Glomerular visceral epithelial cell (primary cell): ENCODE measurements around the gene AUH.
"Not testable (repeated sequence)": the region's sequence is repeated elsewhere in the genome, so short reads cannot be mapped to it uniquely, and the experiment has no call there.

Experiments used
- DNase-seq: peaks from one replicate; pipeline ENCODE4 v3.0.0-alpha.2; 2016; ENCODE audit errors: extremely low spot score

The AUH gene

GRCh38 chr9:91361291-91362050, at the start of gene AUH:
Gene AUH, minus strand, starts transcription at chr9:91361918. Its CDS starts 29 bp downstream, at chr9:91361889.
- peak; percentile 87 for DNase-seq

- peak; percentile 32 for DNase-seq
Measured at GRCh38 chr9:91411096-91411771, 49.5 kb upstream of the AUH start.

GRCh38 chr9:91410161-91410560, 48.4 kb upstream of the AUH start:
- no peak for DNase-seq

- DNase-seq: no peak
Measured at GRCh38 chr9:91408475-91408874, 46.8 kb upstream of the AUH start.

GRCh38 chr9:91407580-91408318, 46.0 kb upstream of the AUH start:
- peak; percentile 10 for DNase-seq

GRCh38 chr9:91405343-91406077, 43.8 kb upstream of the AUH start:
- DNase-seq: no peak

- no peak for DNase-seq
Measured at GRCh38 chr9:91403665-91404543, 42.2 kb upstream of the AUH start.

GRCh38 chr9:91398926-91399325, 37.2 kb upstream of the AUH start:
- DNase-seq: no peak

- peak; percentile 63 for DNase-seq
Measured at GRCh38 chr9:91395553-91396471, 34.1 kb upstream of the AUH start.

- no peak for DNase-seq
Measured at GRCh38 chr9:91395106-91395552, 33.4 kb upstream of the AUH start.

- no peak for DNase-seq
Measured at GRCh38 chr9:91393826-91394225, 32.1 kb upstream of the AUH start.

- DNase-seq: no peak
Measured at GRCh38 chr9:91392435-91392834, 30.7 kb upstream of the AUH start.

GRCh38 chr9:91391818-91392217, 30.1 kb upstream of the AUH start:
- no peak for DNase-seq

- no peak for DNase-seq
Measured at GRCh38 chr9:91391412-91391811, 29.7 kb upstream of the AUH start.

GRCh38 chr9:91389686-91390085, 28.0 kb upstream of the AUH start:
- not testable (repeated sequence) for DNase-seq

GRCh38 chr9:91386765-91387164, 25.0 kb upstream of the AUH start:
- DNase-seq: no peak

- no peak for DNase-seq
Measured at GRCh38 chr9:91384954-91385353, 23.2 kb upstream of the AUH start.

- no peak for DNase-seq
Measured at GRCh38 chr9:91383577-91383976, 21.9 kb upstream of the AUH start.

GRCh38 chr9:91382298-91382697, 20.6 kb upstream of the AUH start:
- DNase-seq: no peak

GRCh38 chr9:91379426-91379825, 17.7 kb upstream of the AUH start:
- no peak for DNase-seq
